ENCODE data around the gene HAAO. TPM values are rescaled to one million over a fixed set of nuclear protein-coding genes. Genes with fewer than 3 reads are reported as not detected.

The HAAO gene
- total RNA-seq, 2 experiments from 2014 or later: 0.56 TPM; not detected in 1

DNA sequence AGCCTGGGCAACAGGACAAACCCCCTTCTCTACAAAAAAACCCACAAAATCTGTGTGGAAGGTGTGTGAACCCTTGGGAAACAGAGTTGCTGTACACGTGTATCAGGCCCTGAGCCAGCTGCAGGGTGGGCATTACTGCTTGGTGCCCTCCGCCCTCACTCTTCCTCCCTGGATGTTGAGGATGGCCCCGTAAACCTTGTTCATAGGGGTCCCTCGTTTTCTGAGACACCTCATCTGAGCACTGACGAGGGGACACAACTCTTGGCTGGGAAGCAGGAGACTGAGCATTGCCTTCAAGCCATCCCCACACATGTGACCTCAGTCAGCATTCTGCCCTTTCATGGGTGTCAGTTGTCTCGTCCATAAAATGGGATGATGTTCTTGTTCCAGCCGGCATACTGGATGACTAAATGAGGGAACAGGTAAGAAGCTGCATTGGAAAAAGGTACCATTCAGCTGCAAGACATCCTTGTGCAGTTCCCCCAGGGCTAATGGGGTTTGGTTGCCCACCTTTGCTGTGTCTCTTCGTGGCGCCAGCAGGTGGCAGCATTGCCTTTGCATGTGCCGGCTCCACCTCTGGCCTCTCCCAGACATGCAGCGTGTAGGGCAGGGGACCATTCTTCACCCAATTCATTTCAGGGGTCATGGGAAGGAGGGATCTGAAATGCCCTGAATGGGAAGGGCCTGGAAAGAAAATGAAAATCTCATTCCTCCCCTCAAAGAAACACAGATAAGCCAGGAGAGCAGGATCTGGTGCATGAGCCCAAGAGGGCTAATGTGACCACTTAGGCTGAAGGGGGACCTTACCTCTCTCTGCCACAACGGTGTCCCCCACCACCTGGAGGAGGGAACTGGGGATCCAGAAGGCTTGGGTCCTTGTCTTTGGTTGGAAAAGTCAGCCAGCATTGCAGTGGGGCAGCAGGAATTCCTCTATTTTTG, 36.4 kb upstream of the HAAO start:
- H3K4me3 Mint-ChIP-seq: no peak overlapping the region

GRCh38 chr2:42827647-42828486, 35.5 kb upstream of the HAAO start:
- CTCF ChIA-PET: interaction anchor here (0.6 to 2.5 kb wide), 19 partner anchors 8 to 657 kb away, joined by 3 to 23 read pairs (median 5); no protein-coding TSS in a partner anchor
- Mint-ChIP-seq H3K9me3 (ENCODE audit: low read depth) (no peaks in the 10 kb centered on the region), H3K27ac (no peak overlapping the region), H3K36me3 (no peaks in the 10 kb centered on the region), H3K27me3 (peaks cover 13% of the 10 kb centered on the region), H3K4me1 (peaks cover 16% of the 10 kb centered on the region), H3K4me3 (no peak overlapping the region)
- ATAC-seq (peak; percentile 80), DNase-seq (peak; percentile 86)

More for the DNA sequence above, 36.4 kb upstream of the HAAO start:
- H3K9me3 Mint-ChIP-seq (ENCODE audit: low read depth): no peaks in the 10 kb centered on the region
- ATAC-seq (peak; percentile 95), DNase-seq (peak; percentile 77)
- H3K36me3 Mint-ChIP-seq: no peaks in the 10 kb centered on the region
- peaks cover 13% of the 10 kb centered on the region for H3K27me3 Mint-ChIP-seq
- peaks cover 16% of the 10 kb centered on the region for H3K4me1 Mint-ChIP-seq
- CTCF ChIA-PET: interaction anchor here (0.8 to 2.5 kb wide), 18 partner anchors 9 to 656 kb away, joined by 3 to 23 read pairs (median 6); no protein-coding TSS in a partner anchor
- no peak overlapping the region for H3K27ac Mint-ChIP-seq

DNA sequence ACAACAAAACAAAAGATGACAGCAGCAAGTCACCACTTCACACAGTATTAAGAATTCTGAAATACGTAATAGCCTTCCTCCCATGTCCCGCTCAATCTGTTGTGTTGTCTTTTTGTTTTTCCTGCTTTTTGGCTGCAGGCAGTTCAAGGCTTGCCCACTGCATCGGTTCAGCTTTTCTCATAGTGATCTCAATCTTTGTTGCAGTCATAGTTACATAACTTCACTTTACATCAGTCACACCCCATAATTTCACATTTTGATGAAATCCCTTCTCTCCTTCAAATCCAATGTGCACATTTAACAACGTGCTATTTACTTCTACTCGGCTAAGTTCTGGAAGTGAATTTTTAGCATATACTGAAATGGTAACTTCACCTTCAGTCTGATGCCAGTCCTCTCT, 33.8 kb upstream of the HAAO start:
- DNase-seq (no peak), ATAC-seq (no peak)
- H3K27ac Mint-ChIP-seq: no peak overlapping the region
- no peak overlapping the region for H3K4me3 Mint-ChIP-seq
- CTCF ChIA-PET: interaction anchor here (0.7 kb wide), 2 partner anchors 114 to 779 kb away, joined by 3 read pairs; no protein-coding TSS in a partner anchor
- peaks cover 16% of the 10 kb centered on the region for H3K4me1 Mint-ChIP-seq
- no peaks in the 10 kb centered on the region for H3K9me3 Mint-ChIP-seq (ENCODE audit: low read depth)
- peaks cover 13% of the 10 kb centered on the region for H3K27me3 Mint-ChIP-seq
- no peaks in the 10 kb centered on the region for H3K36me3 Mint-ChIP-seq

GRCh38 chr2:42824454-42824807, 32.0 kb upstream of the HAAO start:
- ATAC-seq: no peak
- Mint-ChIP-seq H3K9me3 (ENCODE audit: low read depth) (no peaks in the 10 kb centered on the region), H3K4me1 (peaks cover 16% of the 10 kb centered on the region), H3K27me3 (peaks cover 15% of the 10 kb centered on the region), H3K4me3 (no peak overlapping the region), H3K27ac (no peak overlapping the region), H3K36me3 (no peaks in the 10 kb centered on the region)
- DNase-seq: no peak
- CTCF ChIA-PET: interaction anchor here (1.3 kb wide), 1 partner anchor 13 kb away, joined by 6 read pairs; no protein-coding TSS in a partner anchor

DNA sequence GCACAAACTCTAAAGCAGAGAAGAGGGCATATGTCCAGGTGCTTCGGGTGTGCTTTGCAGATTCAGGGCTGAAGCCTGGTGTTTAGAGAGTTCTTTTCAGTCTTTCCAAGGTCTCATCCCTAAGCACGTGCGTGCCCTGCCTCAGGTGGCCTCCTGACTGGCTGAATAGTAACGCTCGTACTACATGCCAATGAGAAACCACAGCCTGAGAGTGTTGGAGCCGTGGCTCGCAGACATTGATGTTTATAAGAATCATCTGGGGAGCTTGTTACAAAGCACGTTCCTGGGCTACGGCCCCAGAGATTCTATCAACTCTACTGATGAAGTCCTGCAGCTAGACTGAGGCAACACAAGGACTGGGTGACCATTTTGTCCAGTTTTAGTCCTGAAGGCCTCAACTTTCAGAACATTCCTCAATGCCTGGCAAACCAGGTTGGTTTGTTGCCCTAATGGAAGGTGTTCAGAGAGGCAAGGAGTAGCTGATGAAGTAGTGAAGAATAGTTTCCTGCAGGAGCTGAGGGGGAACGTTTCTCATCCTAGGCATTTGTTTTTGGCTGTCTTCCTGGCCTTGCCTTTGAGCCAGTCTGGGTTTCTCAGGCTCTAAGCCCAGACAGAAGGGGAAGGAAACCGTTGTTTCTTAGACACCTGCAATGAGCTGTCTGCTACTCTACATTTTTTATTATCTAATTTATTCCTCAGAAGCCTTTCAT, 31.5 kb upstream of the HAAO start:
- no peak overlapping the region for H3K27ac Mint-ChIP-seq
- H3K27me3 Mint-ChIP-seq: peaks cover 14% of the 10 kb centered on the region
- no peak for ATAC-seq
- no peak overlapping the region for H3K4me3 Mint-ChIP-seq
- DNase-seq: no peak
- no peaks in the 10 kb centered on the region for H3K9me3 Mint-ChIP-seq (ENCODE audit: low read depth)
- H3K4me1 Mint-ChIP-seq: peaks cover 15% of the 10 kb centered on the region
- H3K36me3 Mint-ChIP-seq: no peaks in the 10 kb centered on the region
- CTCF ChIA-PET: interaction anchor here (0.6 to 1.3 kb wide), 2 partner anchors 13 to 161 kb away, joined by 3 to 6 read pairs; no protein-coding TSS in a partner anchor

DNA sequence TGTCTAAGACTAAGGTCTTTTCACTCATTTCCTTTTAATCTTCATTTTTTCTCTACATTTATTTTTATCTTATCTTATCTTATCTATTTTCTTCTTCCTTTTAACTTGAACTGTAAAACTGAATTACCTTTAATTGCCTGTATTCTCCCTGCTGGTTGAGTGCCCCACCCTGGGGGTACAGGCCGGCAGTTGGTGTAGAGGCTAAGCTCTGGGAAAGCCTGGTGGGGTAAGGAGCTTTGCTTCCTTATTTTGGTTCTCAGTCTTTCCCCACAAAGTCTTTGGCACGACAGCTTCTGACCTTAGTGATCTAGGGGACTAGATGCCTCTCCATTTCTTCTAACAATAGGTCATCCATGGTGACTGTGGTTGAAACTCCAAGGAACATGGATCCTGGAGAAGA, 26.8 kb upstream of the HAAO start:
- H3K4me3 Mint-ChIP-seq: no peak overlapping the region
- H3K9me3 Mint-ChIP-seq (ENCODE audit: low read depth): peaks cover 4% of the 10 kb centered on the region
- no peak overlapping the region for H3K27ac Mint-ChIP-seq
- CTCF ChIA-PET: interaction anchor here (0.8 to 1.6 kb wide), 3 partner anchors 8 to 11 kb away, joined by 3 to 8 read pairs (median 6); no protein-coding TSS in a partner anchor
- ATAC-seq (no peak), DNase-seq (no peak)
- peaks cover 6% of the 10 kb centered on the region for H3K36me3 Mint-ChIP-seq
- H3K27me3 Mint-ChIP-seq: peaks cover 2% of the 10 kb centered on the region
- peaks cover under 1% of the 10 kb centered on the region for H3K4me1 Mint-ChIP-seq

GRCh38 chr2:42815726-42816125, 23.3 kb upstream of the HAAO start:
- Mint-ChIP-seq H3K4me3 (no peak overlapping the region), H3K27ac (no peak overlapping the region), H3K36me3 (peaks cover 15% of the 10 kb centered on the region), H3K4me1 (peaks cover 13% of the 10 kb centered on the region), H3K9me3 (ENCODE audit: low read depth) (peaks cover 9% of the 10 kb centered on the region), H3K27me3 (peaks cover 2% of the 10 kb centered on the region)
- CTCF ChIA-PET: interaction anchor here (0.6 to 4.4 kb wide), 3 partner anchors 12 to 774 kb away, joined by 3 to 20 read pairs (median 3); no protein-coding TSS in a partner anchor
- ATAC-seq (no peak), DNase-seq (no peak)

GRCh38 chr2:42813763-42814162, 21.4 kb upstream of the HAAO start:
- CTCF ChIA-PET: interaction anchor here (0.6 to 4.4 kb wide), 4 partner anchors 14 to 670 kb away, joined by 3 to 20 read pairs (median 4); no protein-coding TSS in a partner anchor
- H3K27ac Mint-ChIP-seq: no peak overlapping the region
- H3K4me3 Mint-ChIP-seq: no peak overlapping the region

DNA sequence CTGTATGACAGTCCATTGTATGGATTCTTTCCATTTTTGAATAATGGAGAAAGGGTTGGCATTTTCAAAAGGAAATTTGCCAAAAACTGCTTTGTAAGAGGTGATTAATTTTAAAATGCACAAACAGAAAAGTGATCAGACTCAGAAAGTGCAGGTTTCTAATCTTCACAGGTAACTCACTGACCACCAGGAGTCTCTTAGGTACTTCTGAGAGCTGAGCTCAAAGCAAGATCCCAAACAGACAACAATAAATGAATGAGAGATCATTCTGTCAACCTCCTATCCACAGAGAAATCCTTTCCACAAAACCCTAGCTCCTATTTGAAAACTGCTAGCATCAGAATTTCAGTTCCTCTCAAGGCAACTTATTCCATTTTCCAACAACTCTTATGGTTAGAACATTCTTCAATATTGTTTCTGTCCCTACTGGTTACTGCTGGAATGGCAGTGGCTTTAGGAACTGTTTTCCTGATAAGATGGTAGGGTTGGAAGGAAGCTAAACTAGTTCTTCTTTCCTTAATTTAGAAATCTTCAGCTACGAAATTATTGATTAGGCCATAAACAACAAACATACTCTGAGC, 20.6 kb upstream of the HAAO start:
- Mint-ChIP-seq H3K4me3 (no peak overlapping the region), H3K27ac (peak overlapping the region; percentile 51), H3K36me3 (peaks cover 15% of the 10 kb centered on the region)

More at GRCh38 chr2:42813763-42814162, 21.4 kb upstream of the HAAO start:
- Mint-ChIP-seq H3K4me1 (peaks cover 21% of the 10 kb centered on the region), H3K9me3 (ENCODE audit: low read depth) (peaks cover 9% of the 10 kb centered on the region), H3K27me3 (no peaks in the 10 kb centered on the region), H3K36me3 (peaks cover 15% of the 10 kb centered on the region)
- DNase-seq: no peak
- ATAC-seq: no peak

GRCh38 chr2:42810971-42811811, 18.8 kb upstream of the HAAO start:
- ATAC-seq (peak; percentile 8), DNase-seq (peak; percentile 68)
- CTCF ChIA-PET: interaction anchor here (0.6 to 4.1 kb wide), 13 partner anchors 8 to 674 kb away, joined by 3 to 23 read pairs (median 6); partner anchors contain the start of gene ZFP36L2
- Mint-ChIP-seq H3K4me1 (peaks cover 21% of the 10 kb centered on the region), H3K27ac (peak overlapping the region; percentile 95), H3K4me3 (peak overlapping the region; percentile 88), H3K27me3 (no peaks in the 10 kb centered on the region), H3K36me3 (peaks cover 15% of the 10 kb centered on the region), H3K9me3 (ENCODE audit: low read depth) (peaks cover 9% of the 10 kb centered on the region)

More for the DNA sequence above, 20.6 kb upstream of the HAAO start:
- DNase-seq: no peak
- CTCF ChIA-PET: interaction anchor here (1.4 to 4.4 kb wide), 5 partner anchors 10 to 671 kb away, joined by 3 to 23 read pairs (median 4); no protein-coding TSS in a partner anchor
- Mint-ChIP-seq H3K4me1 (peaks cover 21% of the 10 kb centered on the region), H3K9me3 (ENCODE audit: low read depth) (peaks cover 9% of the 10 kb centered on the region), H3K27me3 (no peaks in the 10 kb centered on the region)
- no peak for ATAC-seq

DNA sequence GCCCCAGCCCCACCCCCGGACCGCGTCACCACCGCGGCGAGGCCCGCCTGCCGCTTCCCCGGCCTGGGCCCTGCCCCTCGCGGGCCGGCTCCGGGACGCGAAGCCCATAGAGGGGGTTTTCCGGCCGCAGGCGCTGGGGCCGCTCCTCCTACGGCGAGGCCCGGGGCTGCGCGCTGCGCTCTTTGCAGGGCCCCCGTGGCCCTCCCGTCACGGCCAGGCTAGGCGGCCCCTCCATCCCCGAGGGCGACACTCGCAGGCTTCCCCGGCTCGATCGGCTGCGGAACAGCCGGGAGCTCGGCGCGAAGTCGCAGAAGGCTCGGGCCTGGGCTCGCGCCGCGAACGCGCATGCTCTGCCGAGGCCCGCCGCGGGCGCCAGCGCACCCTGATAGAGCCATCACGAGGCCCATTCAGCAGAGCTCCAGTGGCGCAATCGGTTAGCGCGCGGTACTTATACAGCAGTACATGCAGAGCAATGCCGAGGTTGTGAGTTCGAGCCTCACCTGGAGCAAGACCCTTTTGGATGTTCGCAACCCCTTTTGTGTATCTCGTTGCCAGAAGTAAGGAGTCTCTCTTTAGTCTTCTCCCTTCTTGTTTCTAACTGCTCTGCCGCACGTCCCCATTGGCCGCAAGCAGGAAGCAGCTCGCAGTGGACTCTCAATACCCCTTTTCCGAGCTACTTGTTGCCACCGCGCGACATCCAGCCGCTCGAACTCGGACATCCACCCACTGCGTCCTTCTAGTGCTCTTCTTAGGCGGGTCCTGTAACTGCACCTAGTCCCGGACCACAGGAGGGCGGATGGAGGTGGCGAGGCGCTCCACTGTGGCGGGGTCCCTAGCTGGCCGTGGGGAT, 18.0 kb upstream of the HAAO start:
- CTCF ChIA-PET: interaction anchor here (0.6 to 4.1 kb wide), 14 partner anchors 9 to 675 kb away, joined by 3 to 23 read pairs (median 6); partner anchors contain the start of gene ZFP36L2
- peak; percentile 97 for DNase-seq
- Mint-ChIP-seq H3K4me3 (peak overlapping the region; percentile 88), H3K9me3 (ENCODE audit: low read depth) (peaks cover 9% of the 10 kb centered on the region), H3K27me3 (peaks cover 3% of the 10 kb centered on the region), H3K27ac (peak overlapping the region; percentile 95), H3K36me3 (peaks cover 13% of the 10 kb centered on the region), H3K4me1 (peaks cover 21% of the 10 kb centered on the region)
- peak; percentile 82 for ATAC-seq
